ENCODE results near the gene SLC25A27. TPM values are rescaled to one million over a fixed set of nuclear protein-coding genes. Genes with fewer than 3 reads are reported as not detected.

SLC25A27 gene
- total and polyA plus RNA-seq, 2 of the 4 experiments (the other 2 are of a cell fraction) = 1.3 TPM; not detected in 1

- Histone ChIP-seq H3K18ac (ENCODE audit: low read depth, low read length) (no peak overlapping the region), H4K91ac (ENCODE audit: insufficient read depth, low read depth, low read length) (no peak overlapping the region), H3K9me3 (ENCODE audit: control insufficient read depth, insufficient read depth, low read length) (no peaks in the 10 kb centered on the region), H2AFZ (replicated peaks; ENCODE audit: low read length, poor library complexity) (no peak overlapping the region), H2AK5ac (ENCODE audit: low read depth, low read length) (no peak overlapping the region), H2BK120ac (ENCODE audit: low read depth, low read length) (no peak overlapping the region), H2BK5ac (ENCODE audit: low read depth, low read length, poor library complexity, severe bottlenecking) (no peak overlapping the region), H2BK20ac (ENCODE audit: low read depth, low read length) (no peak overlapping the region), H4K5ac (ENCODE audit: low read depth, low read length) (no peak overlapping the region), H2BK15ac (ENCODE audit: low read depth, low read length) (no peak overlapping the region), H4K8ac (ENCODE audit: low read depth in 2 of 2, low read length in 2 of 2) (no peak overlapping the region), H3K4me3 (ENCODE audit: insufficient read depth, low read depth, low read length) (no peak overlapping the region), H3K4me2 (ENCODE audit: low read depth, low read length) (no peak overlapping the region), H2AK9ac (replicated peaks; ENCODE audit: low read depth, low read length, poor library complexity) (no peak overlapping the region), H3K14ac (replicated peaks; ENCODE audit: low read depth, low read length) (no peak overlapping the region), H3K9me1 (ENCODE audit: insufficient read depth, low read length) (no peaks in the 10 kb centered on the region), H3K56ac (ENCODE audit: extremely low read depth, insufficient read depth, low read length) (no peak overlapping the region), H3K27ac (ENCODE audit: insufficient read depth, low read length) (no peak overlapping the region), H3K36me3 (ENCODE audit: control insufficient read depth, insufficient read depth, low read length) (no peaks in the 10 kb centered on the region), H3K4ac (ENCODE audit: low read depth, low read length) (no peak overlapping the region), H3K79me1 (ENCODE audit: low read depth in 1 of 2, low read length in 2 of 2) (no peaks in the 10 kb centered on the region), H3K9ac (ENCODE audit: low read depth, low read length) (no peak overlapping the region), H3K27me3 (ENCODE audit: control insufficient read depth, insufficient read depth, low read length) (no peaks in the 10 kb centered on the region), H3K4me1 (ENCODE audit: control insufficient read depth, insufficient read depth, low read length) (no peaks in the 10 kb centered on the region), H4K20me1 (ENCODE audit: insufficient read depth, low read length) (no peaks in the 10 kb centered on the region), H3K23ac (ENCODE audit: low read depth, low read length) (no peak overlapping the region)
- intact Hi-C loops (cut with micrococcal nuclease) = no loop called here
- DNase-seq (no peak), ATAC-seq (ENCODE audit: low read depth) (no peak)
- TF ChIP-seq RCOR1 (IDR thresholded peaks at IDR 0.05; ENCODE audit: insufficient replicate concordance, low read length) (no peak), POLR2A (IDR thresholded peaks at IDR 0.05; ENCODE audit: low read depth, low read length) (no peak), MXI1 (IDR thresholded peaks at IDR 0.05; ENCODE audit: borderline replicate concordance, low read depth, low read length) (no peak), BHLHE40 (IDR thresholded peaks at IDR 0.05; ENCODE audit: low read depth, low read length) (no peak), MAFK (IDR thresholded peaks at IDR 0.05; ENCODE audit: low read depth, low read length) (no peak), RAD21 (IDR thresholded peaks at IDR 0.05; ENCODE audit: low read length) (no peak), NFE2L2 (IDR thresholded peaks at IDR 0.05; ENCODE audit: low read depth, low read length) (no peak), RFX5 (IDR thresholded peaks at IDR 0.05; ENCODE audit: low read depth, low read length) (no peak)
- in situ Hi-C loops (cut with MboI; ENCODE audit: low sequenced_read_pairs) = no loop called here
- ChIA-PET POLR2A (ENCODE audit: unreplicated experiment) (no interaction called here), CTCF (no interaction called here)
- WGBS, 2 experiments (ENCODE audit: extremely low coverage in 2 of 2, insufficient read length in 1 of 2) = no CpG with 5 or more reads among the region's 3 CpGs
- BruUV-seq (replicated peaks) = no TSS peak
- dilution Hi-C loops (cut with HindIII; ENCODE audit: low sequenced_read_pairs, unreplicated experiment) = no loop called here
Measured at GRCh38 chr6:46610862-46611553, 41.8 kb upstream of the SLC25A27 start.

Data from IMR-90 (cell line).